IMR-90 (cell line): Measurements from ENCODE around the gene MUC21. TPM values are rescaled to one million over a fixed set of nuclear protein-coding genes. Genes with fewer than 3 reads are reported as not detected.

Experiments used
- ATAC-seq: fragments of 200-7000 bp; cut with Tn5 transposase; 2 replicates; pipeline ENCODE4 v1.9.1; 2020; ENCODE audit warnings: low read depth, mild to moderate bottlenecking, moderate library complexity
- BruUV-seq: library from RNA; stranded (reverse); fragments of 400-500 nt; replicated peaks from 2 replicates; lab custom pipeline; 2021; lab: Mats Ljungman, UMichigan
- CTCF ChIA-PET: fragments of 300-600 bp; formaldehyde crosslinking; extraction: SDS; loops from one replicate; lab custom pipeline; 2021; ENCODE audit warnings: antibody characterized with exemption; lab: Yijun Ruan, JAX
- POLR2A ChIA-PET: fragments of 300-600 bp; sonication (Branson Sonifier 250); formaldehyde crosslinking; loops from one replicate; lab custom pipeline; 2022; ENCODE audit warnings: antibody characterized with exemption; ENCODE audit not compliant: unreplicated experiment; lab: Charles Lee
- DNase-seq: peaks from one replicate; pipeline ENCODE4 v3.0.0; 2013
- H2AFZ ChIP-seq: replicated peaks from 2 replicates; pipeline ENCODE3; 2013; ENCODE audit warnings: low read length, mild to moderate bottlenecking; ENCODE audit not compliant: poor library complexity
- H2AK5ac ChIP-seq: 2 replicates; pipeline ENCODE4 v1.6.1; 2013; ENCODE audit warnings: low read depth, low read length, inconsistent platforms
- H2AK9ac ChIP-seq: replicated peaks from 2 replicates; pipeline ENCODE3; 2013; ENCODE audit warnings: mild to moderate bottlenecking, low read depth, low read length, moderate library complexity; ENCODE audit not compliant: poor library complexity
- H2BK120ac ChIP-seq: 2 replicates; pipeline ENCODE4 v1.6.1; 2013; ENCODE audit warnings: low read depth, low read length, inconsistent platforms
- H2BK15ac ChIP-seq: 3 replicates; pipeline ENCODE4 v1.6.1; 2013; ENCODE audit warnings: low read depth, low read length, inconsistent platforms
- H2BK20ac ChIP-seq: 2 replicates; pipeline ENCODE4 v1.6.1; 2013; ENCODE audit warnings: low read depth, mild to moderate bottlenecking, inconsistent platforms, low read length, moderate library complexity
- H2BK5ac ChIP-seq: 2 replicates; pipeline ENCODE4 v1.6.1; 2013; ENCODE audit warnings: mild to moderate bottlenecking, low read depth, low read length, inconsistent platforms; ENCODE audit not compliant: poor library complexity, severe bottlenecking
- H3K14ac ChIP-seq: replicated peaks from 2 replicates; pipeline ENCODE4 v1.6.1; 2013; ENCODE audit warnings: low read depth, low read length, inconsistent platforms
- H3K18ac ChIP-seq: 2 replicates; pipeline ENCODE4 v1.6.1; 2013; ENCODE audit warnings: low read depth, low read length, control low read depth
- H3K23ac ChIP-seq: 2 replicates; pipeline ENCODE4 v1.6.1; 2013; ENCODE audit warnings: low read depth, low read length, inconsistent platforms
- H3K27ac ChIP-seq: 2 replicates; pipeline ENCODE4 v1.5.1; 2013; ENCODE audit warnings: mild to moderate bottlenecking, control low read depth, low read length; ENCODE audit not compliant: insufficient read depth
- H3K27me3 ChIP-seq: 2 replicates; pipeline ENCODE4 v1.6.1; 2013; ENCODE audit warnings: low read length; ENCODE audit not compliant: control insufficient read depth, insufficient read depth
- H3K36me3 ChIP-seq: 2 replicates; pipeline ENCODE4 v1.6.1; 2013; ENCODE audit warnings: low read length, mixed read lengths; ENCODE audit not compliant: control insufficient read depth, insufficient read depth
- H3K4ac ChIP-seq: 2 replicates; pipeline ENCODE4 v1.6.1; 2013; ENCODE audit warnings: low read depth, low read length, inconsistent platforms
- H3K4me1 ChIP-seq: 2 replicates; pipeline ENCODE4 v1.6.1; 2013; ENCODE audit warnings: low read length, mixed read lengths; ENCODE audit not compliant: control insufficient read depth, insufficient read depth
- H3K4me2 ChIP-seq: 2 replicates; pipeline ENCODE4 v1.6.1; 2013; ENCODE audit warnings: low read depth, mild to moderate bottlenecking, control low read depth, low read length, moderate library complexity
- H3K4me3 ChIP-seq: 2 replicates; pipeline ENCODE4 v1.5.1; 2013; ENCODE audit warnings: low read depth, mild to moderate bottlenecking, control low read depth, low read length, moderate library complexity; ENCODE audit not compliant: insufficient read depth
- H3K56ac ChIP-seq: 2 replicates; pipeline ENCODE4 v1.6.1; 2013; ENCODE audit warnings: low read length, inconsistent platforms; ENCODE audit not compliant: insufficient read depth; ENCODE audit errors: extremely low read depth
- H3K79me1 ChIP-seq, 2 experiments: 2 replicates each; pipeline ENCODE4 v1.6.1; 2013; ENCODE audit warnings: low read length in 2 of 2, inconsistent platforms in 1 of 2, low read depth in 1 of 2
- H3K9ac ChIP-seq: 2 replicates; pipeline ENCODE4 v1.6.1; 2013; ENCODE audit warnings: low read depth, low read length, control low read depth
- H3K9me1 ChIP-seq: 2 replicates; pipeline ENCODE4 v1.6.1; 2013; ENCODE audit warnings: low read length, inconsistent platforms; ENCODE audit not compliant: insufficient read depth
- H3K9me3 ChIP-seq: 2 replicates; pipeline ENCODE4 v1.6.1; 2013; ENCODE audit warnings: low read length; ENCODE audit not compliant: control insufficient read depth, insufficient read depth
- H4K20me1 ChIP-seq: 2 replicates; pipeline ENCODE4 v1.6.1; 2013; ENCODE audit warnings: low read length, inconsistent platforms; ENCODE audit not compliant: insufficient read depth
- H4K5ac ChIP-seq: 2 replicates; pipeline ENCODE4 v1.6.1; 2013; ENCODE audit warnings: mild to moderate bottlenecking, low read depth, low read length, control low read depth
- H4K8ac ChIP-seq, 2 experiments: 2 replicates each; pipeline ENCODE4 v1.6.1; 2013; ENCODE audit warnings: low read depth in 2 of 2, low read length in 2 of 2, control low read depth in 1 of 2, inconsistent platforms in 1 of 2
- H4K91ac ChIP-seq: 2 replicates; pipeline ENCODE4 v1.6.1; 2013; ENCODE audit warnings: low read depth, low read length, inconsistent platforms; ENCODE audit not compliant: insufficient read depth
- BHLHE40 ChIP-seq: fragments of 150-350 bp; IDR thresholded peaks from 2 replicates; pipeline ENCODE4 v1.6.1; 2016; ENCODE audit warnings: mild to moderate bottlenecking, low read depth, low read length
- CEBPB ChIP-seq: IDR thresholded peaks from 2 replicates; pipeline ENCODE4 v1.6.1; 2012; ENCODE audit warnings: low read depth, low read length, improper control_type of control experiment
- CHD1 ChIP-seq: IDR thresholded peaks from 2 replicates; pipeline ENCODE4 v1.6.1; 2012; ENCODE audit warnings: low read depth, low read length, improper control_type of control experiment
- CTCF ChIP-seq: conservative IDR thresholded peaks from 2 replicates; pipeline ENCODE4 v1.5.1; 2012; ENCODE audit warnings: mild to moderate bottlenecking, low read depth, low read length, improper control_type of control experiment
- ELK1 ChIP-seq: fragments of 150-350 bp; IDR thresholded peaks from 2 replicates; pipeline ENCODE4 v1.6.1; 2016; ENCODE audit warnings: low read depth, mild to moderate bottlenecking, low read length, moderate library complexity, borderline replicate concordance
- FOS ChIP-seq: fragments of 150-350 bp; IDR thresholded peaks from 2 replicates; pipeline ENCODE4 v1.6.1; 2016; ENCODE audit warnings: low read depth, low read length
- MAFK ChIP-seq: IDR thresholded peaks from 2 replicates; pipeline ENCODE4 v1.6.1; 2012; ENCODE audit warnings: low read depth, low read length, improper control_type of control experiment
- MAZ ChIP-seq: IDR thresholded peaks from 2 replicates; pipeline ENCODE4 v1.6.1; 2012; ENCODE audit warnings: low read depth, mild to moderate bottlenecking, low read length, improper control_type of control experiment, moderate library complexity, borderline replicate concordance
- MXI1 ChIP-seq: IDR thresholded peaks from 2 replicates; pipeline ENCODE4 v1.6.1; 2012; ENCODE audit warnings: low read depth, mild to moderate bottlenecking, low read length, moderate library complexity, borderline replicate concordance
- NFE2L2 ChIP-seq: fragments of 150-350 bp; IDR thresholded peaks from 2 replicates; pipeline ENCODE4 v1.6.1; 2016; ENCODE audit warnings: low read depth, mild to moderate bottlenecking, low read length
- POLR2A ChIP-seq: IDR thresholded peaks from 2 replicates; pipeline ENCODE4 v1.6.1; 2012; ENCODE audit warnings: mild to moderate bottlenecking, low read depth, low read length
- RAD21 ChIP-seq: IDR thresholded peaks from 2 replicates; pipeline ENCODE4 v1.6.1; 2012; ENCODE audit warnings: low read length, improper control_type of control experiment
- RFX5 ChIP-seq: IDR thresholded peaks from 2 replicates; pipeline ENCODE4 v1.8.0; 2012; ENCODE audit warnings: low read depth, mild to moderate bottlenecking, low read length, moderate library complexity
- SMC3 ChIP-seq: fragments of 150-350 bp; IDR thresholded peaks from 2 replicates; pipeline ENCODE4 v1.6.1; 2016; ENCODE audit warnings: low read depth, mild to moderate bottlenecking, antibody characterized with exemption, low read length, moderate library complexity
- USF2 ChIP-seq: fragments of 150-350 bp; IDR thresholded peaks from 2 replicates; pipeline ENCODE4 v1.6.1; 2017; ENCODE audit warnings: mild to moderate bottlenecking, antibody characterized with exemption, low read length, low read depth
- WGBS, 2 experiments: methylation state at CpG; one replicate each; pipeline versions ENCODE4 v1.1.5 to v1.1.7; 2013; ENCODE audit warnings: missing lambda C conversion rate in 2 of 2; ENCODE audit not compliant: insufficient read length in 1 of 2; ENCODE audit errors: extremely low coverage in 2 of 2; 5-methylcytosine and 5-hydroxymethylcytosine counted together
- dilution Hi-C: fragments of 300-500 bp; cut with HindIII; formaldehyde crosslinking; loops from one replicate; pipeline ENCODE4 v1.14.3; 2018; ENCODE audit warnings: low sequenced_read_pairs; ENCODE audit not compliant: unreplicated experiment
- in situ Hi-C: fragments of 300-500 bp; cut with MboI; formaldehyde crosslinking; loops from 3 replicates; pipeline ENCODE4 v1.14.3; 2019; ENCODE audit warnings: low sequenced_read_pairs, inconsistent platforms, mixed read lengths
- intact Hi-C: fragments of 100-400 bp; cut with micrococcal nuclease; formaldehyde crosslinking; loops from 2 replicates; pipeline ENCODE4 v1.10.0; 2022
- polyA plus RNA-seq, 3 experiments: library from polyadenylated mRNA; depleted of rRNA; stranded (reverse); fragments of >200 nt; gene quantifications; 2 replicates each; pipeline ENCODE4 v1.2.3, GENCODE V29; 2012; ENCODE audit warnings: low replicate concordance in 1 of 3
- total RNA-seq: library from RNA; depleted of rRNA; stranded (reverse); fragments of >200 nt; gene quantifications from 2 replicates; pipeline ENCODE4 v1.2.3, GENCODE V29; 2012

MUC21 gene
- total and polyA plus RNA-seq, 2 of the 4 experiments (the other 2 are of a cell fraction): not detected

- Histone ChIP-seq H2AK5ac (no peak overlapping the region), H3K4ac (no peak overlapping the region), H3K14ac (no peak overlapping the region), H3K4me3 (no peak overlapping the region), H3K9me3 (no peaks in the 10 kb centered on the region), H2AK9ac (no peak overlapping the region), H3K27me3 (peaks cover 11% of the 10 kb centered on the region), H3K4me2 (no peak overlapping the region), H3K23ac (no peak overlapping the region), H2AFZ (no peak overlapping the region), H2BK20ac (no peak overlapping the region), H3K27ac (no peak overlapping the region), H3K36me3 (no peaks in the 10 kb centered on the region), H4K91ac (no peak overlapping the region), H3K18ac (no peak overlapping the region), H2BK5ac (no peak overlapping the region), H4K20me1 (no peaks in the 10 kb centered on the region), H4K5ac (no peak overlapping the region), H3K9me1 (no peaks in the 10 kb centered on the region), H3K9ac (no peak overlapping the region), H3K56ac (no peak overlapping the region), H2BK120ac (no peak overlapping the region), H3K79me1 (no peaks in the 10 kb centered on the region), H4K8ac (no peak overlapping the region), H3K4me1 (no peaks in the 10 kb centered on the region), H2BK15ac (no peak overlapping the region)
- TF ChIP-seq CTCF (no peak), MAFK (no peak), CEBPB (no peak), RAD21 (no peak), RFX5 (no peak), ELK1 (no peak), SMC3 (no peak), FOS (no peak), NFE2L2 (no peak), CHD1 (no peak), USF2 (no peak), BHLHE40 (no peak), MXI1 (no peak), MAZ (no peak), POLR2A (no peak)
- intact Hi-C loops: no loop called here
- no CpG with 5 or more reads among the region's 2 CpGs for WGBS, 2 experiments
- in situ Hi-C loops: no loop called here
- POLR2A ChIA-PET: no interaction called here
- dilution Hi-C loops: no loop called here
- CTCF ChIA-PET: no interaction called here
- ATAC-seq (no peak), DNase-seq (no peak)
- BruUV-seq: no TSS peak
These were observed 36.5 kb downstream of the MUC21 start for GRCh38 chr6:31020057-31020456.
